Vagina (tissue), 2 donors: Measurements from ENCODE around the gene TPST2.

Experiments
- CTCF ChIP-seq, 3 experiments: fragments of 450-650 bp in 2 of 3; fragments of 200-600 bp in 1 of 3; sonication (generic) in 1 of 3; IDR thresholded peaks; one replicate each; pipeline ENCODE4 v1.5.1; 2017 to 2019; ENCODE audit warnings: antibody characterized with exemption in 3 of 3, mild to moderate bottlenecking in 2 of 3, moderate library complexity in 2 of 3
- POLR2AphosphoS5 ChIP-seq, 2 donors: sonication (generic); formaldehyde crosslinking; IDR thresholded peaks; one replicate each; pipeline ENCODE4 v1.9.0; 2017; ENCODE audit warnings: antibody characterized with exemption in 2 of 2, mild to moderate bottlenecking in 2 of 2, low read depth in 1 of 2; ENCODE audit not compliant: insufficient read depth in 1 of 2

GRCh38 chr22:26529345-26529744, 60.6 kb downstream of the TPST2 start:
- TF ChIP-seq CTCF (IDR thresholded peaks at IDR 0.05) = no peak
- TF ChIP-seq POLR2AphosphoS5 (IDR thresholded peaks at IDR 0.05; ENCODE audit: insufficient read depth in 1 of 2, low read depth in 1 of 2) = peak in 1 of 2 donors; percentile 23
